ENCODE data around the gene GPC6.

GRCh38 chr13:93254775-93255174, 28.2 kb downstream of the GPC6 start:
- TF ChIP-seq CTCF (conservative IDR thresholded peaks at IDR 0.05), result no peak
- no peak for TF ChIP-seq ZFX (IDR thresholded peaks at IDR 0.05)
